ENCODE data around the gene TNFSF10.

Gene TNFSF10

DNA sequence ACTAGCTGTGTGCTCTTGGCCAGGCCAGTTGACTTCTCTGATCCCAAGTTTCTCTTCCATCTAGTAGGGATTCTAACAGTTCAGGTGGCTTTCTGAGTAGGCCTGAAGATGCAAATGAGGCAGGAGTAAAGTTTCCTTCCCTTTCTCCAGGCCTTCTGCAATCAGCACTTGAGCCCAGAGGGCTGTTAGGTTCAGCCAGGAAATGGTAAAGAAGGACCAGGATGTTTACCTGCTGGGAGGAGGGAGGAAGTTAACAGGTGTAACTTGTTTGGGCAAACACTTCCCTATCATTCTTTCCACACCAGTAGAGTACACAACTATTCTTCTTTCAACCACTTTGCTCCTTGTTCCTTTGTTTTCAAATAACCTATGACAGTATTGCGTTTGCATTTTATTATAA, 13.3 kb upstream of the TNFSF10 start:
- Histone ChIP-seq H3K9ac (ENCODE audit: low read depth, low read length, poor library complexity, severe bottlenecking) (no peak overlapping the region), H2AFZ (ENCODE audit: low read length) (peak overlapping the region; percentile 48; the same call in 1 of the 2 replicates), H4K20me1 (ENCODE audit: insufficient read depth, low read length, poor library complexity, severe bottlenecking) (no peaks in the 10 kb centered on the region), H3F3A (ENCODE audit: low read depth) (no peaks in the 10 kb centered on the region), H3K79me2 (ENCODE audit: insufficient read depth, low read length) (no peaks in the 10 kb centered on the region), H3K4me2 (ENCODE audit: low read depth, low read length, poor library complexity, severe bottlenecking) (no peak overlapping the region), H3K4me1 (ENCODE audit: insufficient read depth, low read length, poor library complexity, severe bottlenecking) (peaks cover 10% of the 10 kb centered on the region), H3K9me2 (replicated peaks; ENCODE audit: low read depth, low read length) (no peaks in the 10 kb centered on the region), H3K9me3 (ENCODE audit: insufficient read depth, low read depth, low read length) (no peaks in the 10 kb centered on the region), H3K4me3 (ENCODE audit: low read length, poor library complexity, severe bottlenecking) (no peak overlapping the region), H3K36me3 (ENCODE audit: insufficient read depth, low read length) (no peaks in the 10 kb centered on the region), H3K27me3 (ENCODE audit: insufficient read depth, low read length, poor library complexity, severe bottlenecking) (no peaks in the 10 kb centered on the region)
- TF ChIP-seq EZH2phosphoT487 (IDR thresholded peaks at IDR 0.05; ENCODE audit: borderline replicate concordance): no peak
- TF ChIP-seq, protein P1, sequence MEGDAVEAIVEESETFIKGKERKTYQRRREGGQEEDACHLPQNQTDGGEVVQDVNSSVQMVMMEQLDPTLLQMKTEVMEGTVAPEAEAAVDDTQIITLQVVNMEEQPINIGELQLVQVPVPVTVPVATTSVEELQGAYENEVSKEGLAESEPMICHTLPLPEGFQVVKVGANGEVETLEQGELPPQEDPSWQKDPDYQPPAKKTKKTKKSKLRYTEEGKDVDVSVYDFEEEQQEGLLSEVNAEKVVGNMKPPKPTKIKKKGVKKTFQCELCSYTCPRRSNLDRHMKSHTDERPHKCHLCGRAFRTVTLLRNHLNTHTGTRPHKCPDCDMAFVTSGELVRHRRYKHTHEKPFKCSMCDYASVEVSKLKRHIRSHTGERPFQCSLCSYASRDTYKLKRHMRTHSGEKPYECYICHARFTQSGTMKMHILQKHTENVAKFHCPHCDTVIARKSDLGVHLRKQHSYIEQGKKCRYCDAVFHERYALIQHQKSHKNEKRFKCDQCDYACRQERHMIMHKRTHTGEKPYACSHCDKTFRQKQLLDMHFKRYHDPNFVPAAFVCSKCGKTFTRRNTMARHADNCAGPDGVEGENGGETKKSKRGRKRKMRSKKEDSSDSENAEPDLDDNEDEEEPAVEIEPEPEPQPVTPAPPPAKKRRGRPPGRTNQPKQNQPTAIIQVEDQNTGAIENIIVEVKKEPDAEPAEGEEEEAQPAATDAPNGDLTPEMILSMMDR (conservative IDR thresholded peaks at IDR 0.05; ENCODE audit: low read length): no peak

DNA sequence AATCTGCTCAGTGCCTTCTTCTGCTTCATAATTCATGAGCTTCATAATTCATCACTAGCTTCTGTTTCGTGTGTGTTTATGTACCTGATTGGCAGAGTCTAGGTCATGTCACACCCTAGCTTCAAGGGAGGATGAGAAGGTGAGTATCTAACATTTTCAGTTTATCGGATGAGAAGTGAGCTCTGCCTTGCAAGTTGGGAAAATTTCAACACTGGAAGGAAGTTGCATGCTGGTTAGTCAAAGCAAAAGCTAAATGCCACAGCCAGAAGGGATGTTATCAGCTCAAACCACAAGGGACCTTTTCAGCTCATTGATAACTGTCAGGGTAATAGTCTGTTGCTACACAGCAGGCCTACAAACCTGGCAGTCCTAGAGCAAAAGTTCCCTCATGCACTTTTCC, 7.3 kb upstream of the TNFSF10 start:
- Histone ChIP-seq H3K36me3 (ENCODE audit: insufficient read depth, low read length) (no peaks in the 10 kb centered on the region), H3K4me1 (ENCODE audit: insufficient read depth, low read length, poor library complexity, severe bottlenecking) (peaks cover 10% of the 10 kb centered on the region), H3K9ac (ENCODE audit: low read depth, low read length, poor library complexity, severe bottlenecking) (no peak overlapping the region), H3F3A (ENCODE audit: low read depth) (no peaks in the 10 kb centered on the region), H2AFZ (ENCODE audit: low read length) (no peak overlapping the region), H3K4me2 (ENCODE audit: low read depth, low read length, poor library complexity, severe bottlenecking) (peak overlapping the region; percentile 15), H3K27me3 (ENCODE audit: insufficient read depth, low read length, poor library complexity, severe bottlenecking) (no peaks in the 10 kb centered on the region), H3K9me3 (ENCODE audit: insufficient read depth, low read depth, low read length) (no peaks in the 10 kb centered on the region), H3K79me2 (ENCODE audit: insufficient read depth, low read length) (no peaks in the 10 kb centered on the region), H4K20me1 (ENCODE audit: insufficient read depth, low read length, poor library complexity, severe bottlenecking) (no peaks in the 10 kb centered on the region), H3K4me3 (ENCODE audit: low read length, poor library complexity, severe bottlenecking) (no peak overlapping the region), H3K9me2 (replicated peaks; ENCODE audit: low read depth, low read length) (no peaks in the 10 kb centered on the region)
- TF ChIP-seq, protein P1 (conservative IDR thresholded peaks at IDR 0.05; ENCODE audit: low read length): no peak

GRCh38 chr3:172530101-172530561, 6.9 kb upstream of the TNFSF10 start:
- Histone ChIP-seq H3K4me1 (ENCODE audit: insufficient read depth, low read length, poor library complexity, severe bottlenecking) (peaks cover 10% of the 10 kb centered on the region), H3K9me2 (replicated peaks; ENCODE audit: low read depth, low read length) (no peaks in the 10 kb centered on the region), H3K79me2 (ENCODE audit: insufficient read depth, low read length) (no peaks in the 10 kb centered on the region), H3K9me3 (ENCODE audit: insufficient read depth, low read depth, low read length) (no peaks in the 10 kb centered on the region), H3K9ac (ENCODE audit: low read depth, low read length, poor library complexity, severe bottlenecking) (no peak overlapping the region), H2AFZ (ENCODE audit: low read length) (no peak overlapping the region), H3K4me2 (ENCODE audit: low read depth, low read length, poor library complexity, severe bottlenecking) (peak overlapping the region; percentile 15), H3K27me3 (ENCODE audit: insufficient read depth, low read length, poor library complexity, severe bottlenecking) (no peaks in the 10 kb centered on the region), H3K36me3 (ENCODE audit: insufficient read depth, low read length) (no peaks in the 10 kb centered on the region), H3F3A (ENCODE audit: low read depth) (no peaks in the 10 kb centered on the region), H3K4me3 (ENCODE audit: low read length, poor library complexity, severe bottlenecking) (no peak overlapping the region), H4K20me1 (ENCODE audit: insufficient read depth, low read length, poor library complexity, severe bottlenecking) (no peaks in the 10 kb centered on the region)
- no peak for TF ChIP-seq EZH2phosphoT487 (IDR thresholded peaks at IDR 0.05; ENCODE audit: borderline replicate concordance)
- TF ChIP-seq, protein P1 (conservative IDR thresholded peaks at IDR 0.05; ENCODE audit: low read length): no peak

All from Loucy (cell line).